ENCODE data around the gene ZP3. TPM values are rescaled to one million over a fixed set of nuclear protein-coding genes. Genes with fewer than 3 reads are reported as not detected.

The ZP3 gene
- total RNA-seq, 2 experiments from 2014 or later: 0.48 to 2.0 TPM

GRCh38 chr7:76426246-76426645 lies 1.5 kb downstream of the ZP3 start:
- no TSS peak for BruUV-seq (replicated peaks)
- Histone ChIP-seq H2AFZ (ENCODE audit: low read length) (no peak overlapping the region), H3K4me3 (ENCODE audit: low read depth, low read length, poor library complexity, severe bottlenecking) (no peak overlapping the region), H4K20me1 (ENCODE audit: insufficient read depth, low read length) (no peaks in the 10 kb centered on the region), H3K4me1 (ENCODE audit: insufficient read depth, low read length, poor library complexity, severe bottlenecking) (no peaks in the 10 kb centered on the region), H3K79me2 (ENCODE audit: insufficient read depth, low read depth, low read length) (no peaks in the 10 kb centered on the region), H3K9me3 (ENCODE audit: low read length) (no peaks in the 10 kb centered on the region), H3K36me3 (ENCODE audit: insufficient read depth, low read length) (no peaks in the 10 kb centered on the region), H3K9me2 (ENCODE audit: insufficient read depth, low read length) (no peaks in the 10 kb centered on the region), H3K4me2 (ENCODE audit: low read length) (no peak overlapping the region), H3K27ac (ENCODE audit: low read depth, low read length, poor library complexity, severe bottlenecking) (no peak overlapping the region)
- intact Hi-C loops (cut with micrococcal nuclease; ENCODE audit: unreplicated experiment): no loop called here
- DNase-seq (ENCODE audit: low spot score): no peak
- ChIA-PET POLR2A (no interaction called here), CTCF (ENCODE audit: unreplicated experiment) (no interaction called here)
- TF ChIP-seq CTCF (conservative IDR thresholded peaks at IDR 0.05; ENCODE audit: low read length) (no peak), EZH2phosphoT487 (IDR thresholded peaks at IDR 0.05; ENCODE audit: borderline replicate concordance, low read depth, low read length) (no peak)

GRCh38 chr7:76427635-76428034 lies 2.9 kb downstream of the ZP3 start:
- H3K36me3 ChIP-seq (ENCODE audit: insufficient read depth, low read length): no peaks in the 10 kb centered on the region
- ChIA-PET CTCF (ENCODE audit: unreplicated experiment) (no interaction called here), POLR2A (no interaction called here)
- no peak for TF ChIP-seq EZH2phosphoT487 (IDR thresholded peaks at IDR 0.05; ENCODE audit: borderline replicate concordance, low read depth, low read length)
- TF ChIP-seq CTCF (conservative IDR thresholded peaks at IDR 0.05; ENCODE audit: low read length): no peak
- no peak for DNase-seq (ENCODE audit: low spot score)
- H3K4me3 ChIP-seq (ENCODE audit: low read depth, low read length, poor library complexity, severe bottlenecking): no peak overlapping the region
- H3K9me2 ChIP-seq (ENCODE audit: insufficient read depth, low read length): no peaks in the 10 kb centered on the region
- H3K79me2 ChIP-seq (ENCODE audit: insufficient read depth, low read depth, low read length): no peaks in the 10 kb centered on the region
- no peak overlapping the region for H3K27ac ChIP-seq (ENCODE audit: low read depth, low read length, poor library complexity, severe bottlenecking)
- BruUV-seq (replicated peaks): no TSS peak
- H3K4me2 ChIP-seq (ENCODE audit: low read length): no peak overlapping the region
- no peak overlapping the region for H2AFZ ChIP-seq (ENCODE audit: low read length)
- no peaks in the 10 kb centered on the region for H4K20me1 ChIP-seq (ENCODE audit: insufficient read depth, low read length)
- intact Hi-C loops (cut with micrococcal nuclease; ENCODE audit: unreplicated experiment): no loop called here
- H3K9me3 ChIP-seq (ENCODE audit: low read length): no peaks in the 10 kb centered on the region
- H3K4me1 ChIP-seq (ENCODE audit: insufficient read depth, low read length, poor library complexity, severe bottlenecking): no peaks in the 10 kb centered on the region

- ChIA-PET POLR2A (no interaction called here), CTCF (ENCODE audit: unreplicated experiment) (no interaction called here)
- Histone ChIP-seq H3K79me2 (ENCODE audit: insufficient read depth, low read depth, low read length) (no peaks in the 10 kb centered on the region), H3K9me3 (ENCODE audit: low read length) (no peaks in the 10 kb centered on the region), H3K27ac (ENCODE audit: low read depth, low read length, poor library complexity, severe bottlenecking) (no peak overlapping the region), H2AFZ (ENCODE audit: low read length) (no peak overlapping the region), H3K9me2 (ENCODE audit: insufficient read depth, low read length) (no peaks in the 10 kb centered on the region), H4K20me1 (ENCODE audit: insufficient read depth, low read length) (no peaks in the 10 kb centered on the region), H3K36me3 (ENCODE audit: insufficient read depth, low read length) (no peaks in the 10 kb centered on the region), H3K4me3 (ENCODE audit: low read depth, low read length, poor library complexity, severe bottlenecking) (no peak overlapping the region), H3K4me2 (ENCODE audit: low read length) (no peak overlapping the region), H3K4me1 (ENCODE audit: insufficient read depth, low read length, poor library complexity, severe bottlenecking) (no peaks in the 10 kb centered on the region)
- TF ChIP-seq CTCF (conservative IDR thresholded peaks at IDR 0.05; ENCODE audit: low read length) (no peak), EZH2phosphoT487 (IDR thresholded peaks at IDR 0.05; ENCODE audit: borderline replicate concordance, low read depth, low read length) (no peak)
- intact Hi-C loops (cut with micrococcal nuclease; ENCODE audit: unreplicated experiment): no loop called here
- no peak for DNase-seq (ENCODE audit: low spot score)
- BruUV-seq (replicated peaks): no TSS peak
These were observed 3.5 kb downstream of the ZP3 start for GRCh38 chr7:76428149-76428823.

Data from OCI-LY7 (cell line).